ENCODE measurements around the gene PARD3. TPM values are rescaled to one million over a fixed set of nuclear protein-coding genes. Genes with fewer than 3 reads are reported as not detected.

The PARD3 gene
- total and polyA plus RNA-seq, 10 of the 15 experiments (the other 5 are each of a cell fraction or from before 2014, with no cell fraction given) = 2.6 to 43.1 (median 13.9) TPM

DNA sequence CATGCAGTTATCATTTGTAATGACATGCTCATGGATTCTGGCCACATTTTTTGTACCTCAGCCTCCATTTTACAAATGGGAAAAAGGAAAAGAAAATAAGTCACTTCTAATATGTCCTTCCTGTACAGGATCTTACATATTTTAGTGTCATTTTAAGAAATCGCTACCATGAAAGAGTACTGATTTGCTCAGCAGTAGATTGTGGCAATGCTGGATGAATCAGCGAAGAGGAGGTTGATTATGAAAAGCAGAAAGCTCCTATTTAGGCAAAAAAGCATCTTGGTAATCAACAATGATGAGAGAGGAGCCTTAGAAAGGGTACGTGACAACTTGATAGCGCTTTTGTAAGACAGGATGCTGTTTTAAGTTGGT lies 522.9 kb downstream of the PARD3 start (continued):
- TF ChIP-seq, protein P1, sequence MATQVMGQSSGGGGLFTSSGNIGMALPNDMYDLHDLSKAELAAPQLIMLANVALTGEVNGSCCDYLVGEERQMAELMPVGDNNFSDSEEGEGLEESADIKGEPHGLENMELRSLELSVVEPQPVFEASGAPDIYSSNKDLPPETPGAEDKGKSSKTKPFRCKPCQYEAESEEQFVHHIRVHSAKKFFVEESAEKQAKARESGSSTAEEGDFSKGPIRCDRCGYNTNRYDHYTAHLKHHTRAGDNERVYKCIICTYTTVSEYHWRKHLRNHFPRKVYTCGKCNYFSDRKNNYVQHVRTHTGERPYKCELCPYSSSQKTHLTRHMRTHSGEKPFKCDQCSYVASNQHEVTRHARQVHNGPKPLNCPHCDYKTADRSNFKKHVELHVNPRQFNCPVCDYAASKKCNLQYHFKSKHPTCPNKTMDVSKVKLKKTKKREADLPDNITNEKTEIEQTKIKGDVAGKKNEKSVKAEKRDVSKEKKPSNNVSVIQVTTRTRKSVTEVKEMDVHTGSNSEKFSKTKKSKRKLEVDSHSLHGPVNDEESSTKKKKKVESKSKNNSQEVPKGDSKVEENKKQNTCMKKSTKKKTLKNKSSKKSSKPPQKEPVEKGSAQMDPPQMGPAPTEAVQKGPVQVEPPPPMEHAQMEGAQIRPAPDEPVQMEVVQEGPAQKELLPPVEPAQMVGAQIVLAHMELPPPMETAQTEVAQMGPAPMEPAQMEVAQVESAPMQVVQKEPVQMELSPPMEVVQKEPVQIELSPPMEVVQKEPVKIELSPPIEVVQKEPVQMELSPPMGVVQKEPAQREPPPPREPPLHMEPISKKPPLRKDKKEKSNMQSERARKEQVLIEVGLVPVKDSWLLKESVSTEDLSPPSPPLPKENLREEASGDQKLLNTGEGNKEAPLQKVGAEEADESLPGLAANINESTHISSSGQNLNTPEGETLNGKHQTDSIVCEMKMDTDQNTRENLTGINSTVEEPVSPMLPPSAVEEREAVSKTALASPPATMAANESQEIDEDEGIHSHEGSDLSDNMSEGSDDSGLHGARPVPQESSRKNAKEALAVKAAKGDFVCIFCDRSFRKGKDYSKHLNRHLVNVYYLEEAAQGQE (IDR thresholded peaks at IDR 0.05; ENCODE audit: low read depth, low read length) = no peak
- no peak for TF ChIP-seq SMAD5 (IDR thresholded peaks at IDR 0.05; ENCODE audit: low read depth)
- no peak for TF ChIP-seq GATAD2B (conservative IDR thresholded peaks at IDR 0.05; ENCODE audit: low read depth)
- TF ChIP-seq SIX5 (IDR thresholded peaks at IDR 0.05; ENCODE audit: low read depth, low read length, severe bottlenecking) = no peak
- no peak for TF ChIP-seq SUPT20H (IDR thresholded peaks at IDR 0.05; ENCODE audit: borderline replicate concordance, control insufficient read depth, low read depth, low read length)
- no peak for TF ChIP-seq POU2F2 (IDR thresholded peaks at IDR 0.05; ENCODE audit: borderline replicate concordance, low read depth, low read length)

DNA sequence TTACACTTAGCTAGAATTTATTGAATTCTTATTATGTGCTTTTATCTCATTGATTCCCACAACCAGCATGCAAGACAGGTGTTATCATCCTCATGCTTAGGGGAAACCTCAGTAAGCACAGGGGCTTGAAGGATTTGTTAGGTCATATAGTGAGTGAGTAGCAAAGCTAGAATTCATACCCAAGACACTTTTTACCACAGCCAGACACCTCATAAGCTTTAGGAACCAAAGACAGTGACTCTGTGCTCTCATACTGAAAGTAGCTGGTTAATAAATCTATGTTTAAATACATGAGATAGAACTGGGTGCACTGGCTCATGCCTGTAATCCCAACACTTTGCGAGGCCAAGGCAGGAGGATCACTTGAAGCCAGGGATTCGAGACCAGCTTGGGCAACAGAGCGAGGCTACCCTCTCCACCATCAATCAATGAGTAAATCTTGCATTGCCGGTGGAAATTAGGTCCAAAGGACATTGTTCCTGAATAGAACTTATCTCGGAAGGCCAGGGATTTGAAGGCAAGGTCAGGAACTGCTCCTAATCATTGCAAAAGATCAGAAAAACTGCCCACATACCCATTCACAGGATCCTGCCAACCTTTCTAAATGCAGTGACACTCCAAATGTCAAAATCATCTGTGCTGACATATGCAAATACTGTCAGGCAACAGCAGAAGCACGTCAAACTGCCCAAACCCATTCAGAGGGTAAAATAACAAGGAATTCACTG lies 523.5 kb downstream of the PARD3 start:
- ATAC-seq (peak; percentile 95), FAIRE-seq (no peak), DNase-seq (ENCODE audit: low read depth, low spot score) (peak; percentile 28)
- SMC1A ChIA-PET (ENCODE audit: uncharacterized antibody, unreplicated experiment) = interaction anchor here (0.6 to 3.2 kb wide), 14 partner anchors 10 to 959 kb away, joined by 3 to 11 read pairs (median 4); no protein-coding TSS in a partner anchor
- no peak overlapping the region for H3K27ac ChIP-seq (ENCODE audit: control insufficient read depth, insufficient read depth)
- H3K9ac ChIP-seq (ENCODE audit: control insufficient read depth, insufficient read depth, low read length) = no peak overlapping the region
- H4K20me1 ChIP-seq (ENCODE audit: control insufficient read depth, insufficient read depth) = no peaks in the 10 kb centered on the region
- in situ Hi-C loops (cut with MboI) = no loop called here
- H3K36me3 ChIP-seq (ENCODE audit: control insufficient read depth in 2 of 2, insufficient read depth in 2 of 2, low read length in 1 of 2) = no peaks in the 10 kb centered on the region
- POLR2A ChIA-PET = interaction anchor here (0.6 to 1.3 kb wide), 2 partner anchors 13 to 918 kb away, joined by 3 read pairs; no protein-coding TSS in a partner anchor
- no peaks in the 10 kb centered on the region for H3K27me3 ChIP-seq (replicated peaks in 1 of 2; ENCODE audit: control insufficient read depth in 2 of 2, insufficient read depth in 2 of 2, low read length in 1 of 2)
- H3K9me3 ChIP-seq (replicated peaks; ENCODE audit: control insufficient read depth, insufficient read depth, low read length) = no peaks in the 10 kb centered on the region
- WGBS (ENCODE audit: insufficient coverage, insufficient replicate concordance, low lambda C conversion rate, missing lambda C conversion rate) = 13% methylated on average over 6 of the region's 6 CpGs
- no peak overlapping the region for H3K4me2 ChIP-seq (ENCODE audit: control insufficient read depth, insufficient read depth)
- H3K4me3 ChIP-seq = no peak overlapping the region
- no TSS peak for BruUV-seq (replicated peaks)
- RAD21 ChIA-PET (ENCODE audit: unreplicated experiment) = interaction anchor here (0.9 to 2.3 kb wide), 8 partner anchors 8 to 548 kb away, joined by 3 to 9 read pairs (median 4); no protein-coding TSS in a partner anchor
- intact Hi-C loops (cut with micrococcal nuclease; ENCODE audit: unreplicated experiment) = no loop called here
- H2AFZ ChIP-seq (ENCODE audit: control insufficient read depth, low read depth, low read length) = no peak overlapping the region
- no peaks in the 10 kb centered on the region for H3K79me2 ChIP-seq (ENCODE audit: control insufficient read depth, insufficient read depth, low read length)
- H3K4me1 ChIP-seq (ENCODE audit: control insufficient read depth, insufficient read depth, low read length) = no peaks in the 10 kb centered on the region
- CTCF ChIA-PET = interaction anchor here (0.9 to 1.5 kb wide), 7 partner anchors 9 to 144 kb away, joined by 3 to 5 read pairs (median 4); no protein-coding TSS in a partner anchor
- TF ChIP-seq, protein P2, sequence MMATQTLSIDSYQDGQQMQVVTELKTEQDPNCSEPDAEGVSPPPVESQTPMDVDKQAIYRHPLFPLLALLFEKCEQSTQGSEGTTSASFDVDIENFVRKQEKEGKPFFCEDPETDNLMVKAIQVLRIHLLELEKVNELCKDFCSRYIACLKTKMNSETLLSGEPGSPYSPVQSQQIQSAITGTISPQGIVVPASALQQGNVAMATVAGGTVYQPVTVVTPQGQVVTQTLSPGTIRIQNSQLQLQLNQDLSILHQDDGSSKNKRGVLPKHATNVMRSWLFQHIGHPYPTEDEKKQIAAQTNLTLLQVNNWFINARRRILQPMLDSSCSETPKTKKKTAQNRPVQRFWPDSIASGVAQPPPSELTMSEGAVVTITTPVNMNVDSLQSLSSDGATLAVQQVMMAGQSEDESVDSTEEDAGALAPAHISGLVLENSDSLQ (IDR thresholded peaks at IDR 0.05) = peak; percentile 50
- TF ChIP-seq CBFB (IDR thresholded peaks at IDR 0.05; ENCODE audit: low read depth) (no peak), MEF2B (IDR thresholded peaks at IDR 0.05; ENCODE audit: partially characterized antibody, poor library complexity, severe bottlenecking) (no peak), JUNB (IDR thresholded peaks at IDR 0.05) (no peak), IKZF1 (conservative IDR thresholded peaks at IDR 0.05) (peak; percentile 42), MTA2 (IDR thresholded peaks at IDR 0.05; ENCODE audit: low read depth) (0 out of 2 replicates have a peak, but pooled peaks have one; percentile 21), DPF2 (IDR thresholded peaks at IDR 0.05) (peak; percentile 35; the same call in 1 of the 2 replicates), POU2F2 (IDR thresholded peaks at IDR 0.05; ENCODE audit: borderline replicate concordance, low read depth, low read length) (peak; percentile 32; the same call in 1 of the 3 replicates), IKZF2 (IDR thresholded peaks at IDR 0.05) (peak in 1 of 2 experiments; percentile 30; a peak in 1 of 4 replicates)
- TF ChIP-seq, protein P3, sequence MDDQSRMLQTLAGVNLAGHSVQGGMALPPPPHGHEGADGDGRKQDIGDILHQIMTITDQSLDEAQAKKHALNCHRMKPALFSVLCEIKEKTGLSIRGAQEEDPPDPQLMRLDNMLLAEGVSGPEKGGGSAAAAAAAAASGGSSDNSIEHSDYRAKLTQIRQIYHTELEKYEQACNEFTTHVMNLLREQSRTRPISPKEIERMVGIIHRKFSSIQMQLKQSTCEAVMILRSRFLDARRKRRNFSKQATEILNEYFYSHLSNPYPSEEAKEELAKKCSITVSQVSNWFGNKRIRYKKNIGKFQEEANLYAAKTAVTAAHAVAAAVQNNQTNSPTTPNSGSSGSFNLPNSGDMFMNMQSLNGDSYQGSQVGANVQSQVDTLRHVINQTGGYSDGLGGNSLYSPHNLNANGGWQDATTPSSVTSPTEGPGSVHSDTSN (IDR thresholded peaks at IDR 0.05; ENCODE audit: insufficient replicate concordance, low read depth, low read length) = peak; percentile 8

Data from GM12878 (cell line).